ENCODE results near the gene POLE3.

Gene POLE3

GRCh38 chr9:113388833-113389232 is 21.6 kb downstream of the POLE3 start:
- Histone ChIP-seq H3K9ac (ENCODE audit: low read depth, low read length, poor library complexity, severe bottlenecking) (no peak overlapping the region), H3K4me3 (ENCODE audit: low read length, poor library complexity, severe bottlenecking) (no peak overlapping the region), H4K20me1 (ENCODE audit: insufficient read depth, low read length, poor library complexity, severe bottlenecking) (no peaks in the 10 kb centered on the region), H3K9me3 (ENCODE audit: insufficient read depth, low read depth, low read length) (no peaks in the 10 kb centered on the region), H3K9me2 (replicated peaks; ENCODE audit: low read depth, low read length) (no peaks in the 10 kb centered on the region), H3K36me3 (ENCODE audit: insufficient read depth, low read length) (peaks cover 28% of the 10 kb centered on the region; the same call in 1 of the 2 replicates), H3K27me3 (ENCODE audit: insufficient read depth, low read length, poor library complexity, severe bottlenecking) (no peaks in the 10 kb centered on the region), H3K4me1 (ENCODE audit: insufficient read depth, low read length, poor library complexity, severe bottlenecking) (no peaks in the 10 kb centered on the region), H3F3A (ENCODE audit: low read depth) (no peaks in the 10 kb centered on the region), H2AFZ (ENCODE audit: low read length) (no peak overlapping the region), H3K79me2 (ENCODE audit: insufficient read depth, low read length) (no peaks in the 10 kb centered on the region), H3K4me2 (ENCODE audit: low read depth, low read length, poor library complexity, severe bottlenecking) (no peak overlapping the region)
- TF ChIP-seq CTCF (conservative IDR thresholded peaks at IDR 0.05; ENCODE audit: low read length) (no peak), EZH2phosphoT487 (IDR thresholded peaks at IDR 0.05; ENCODE audit: borderline replicate concordance) (no peak)

- no peaks in the 10 kb centered on the region for H3K4me1 ChIP-seq (ENCODE audit: insufficient read depth, low read length, poor library complexity, severe bottlenecking)
- H3K27me3 ChIP-seq (ENCODE audit: insufficient read depth, low read length, poor library complexity, severe bottlenecking) = no peaks in the 10 kb centered on the region
- no peaks in the 10 kb centered on the region for H4K20me1 ChIP-seq (ENCODE audit: insufficient read depth, low read length, poor library complexity, severe bottlenecking)
- no peak overlapping the region for H3K9ac ChIP-seq (ENCODE audit: low read depth, low read length, poor library complexity, severe bottlenecking)
- H3F3A ChIP-seq (ENCODE audit: low read depth) = no peaks in the 10 kb centered on the region
- no peak overlapping the region for H2AFZ ChIP-seq (ENCODE audit: low read length)
- peaks cover 28% of the 10 kb centered on the region; the same call in 1 of the 2 replicates for H3K36me3 ChIP-seq (ENCODE audit: insufficient read depth, low read length)
- no peak overlapping the region for H3K4me2 ChIP-seq (ENCODE audit: low read depth, low read length, poor library complexity, severe bottlenecking)
- no peak for TF ChIP-seq CTCF (conservative IDR thresholded peaks at IDR 0.05; ENCODE audit: low read length)
- TF ChIP-seq EZH2phosphoT487 (IDR thresholded peaks at IDR 0.05; ENCODE audit: borderline replicate concordance) = no peak
- H3K79me2 ChIP-seq (ENCODE audit: insufficient read depth, low read length) = no peaks in the 10 kb centered on the region
- no peak overlapping the region for H3K4me3 ChIP-seq (ENCODE audit: low read length, poor library complexity, severe bottlenecking)
- H3K9me2 ChIP-seq (replicated peaks; ENCODE audit: low read depth, low read length) = no peaks in the 10 kb centered on the region
- H3K9me3 ChIP-seq (ENCODE audit: insufficient read depth, low read depth, low read length) = no peaks in the 10 kb centered on the region
Observed at GRCh38 chr9:113387560-113388230, 22.8 kb downstream of the POLE3 start.

GRCh38 chr9:113386571-113387393 is 23.7 kb downstream of the POLE3 start:
- Histone ChIP-seq H3K9ac (ENCODE audit: low read depth, low read length, poor library complexity, severe bottlenecking) (no peak overlapping the region), H3K4me2 (ENCODE audit: low read depth, low read length, poor library complexity, severe bottlenecking) (no peak overlapping the region), H3K36me3 (ENCODE audit: insufficient read depth, low read length) (peaks cover 28% of the 10 kb centered on the region; the same call in 1 of the 2 replicates), H3K4me3 (ENCODE audit: low read length, poor library complexity, severe bottlenecking) (no peak overlapping the region), H4K20me1 (ENCODE audit: insufficient read depth, low read length, poor library complexity, severe bottlenecking) (no peaks in the 10 kb centered on the region), H3K4me1 (ENCODE audit: insufficient read depth, low read length, poor library complexity, severe bottlenecking) (no peaks in the 10 kb centered on the region), H3F3A (ENCODE audit: low read depth) (no peaks in the 10 kb centered on the region), H3K27me3 (ENCODE audit: insufficient read depth, low read length, poor library complexity, severe bottlenecking) (no peaks in the 10 kb centered on the region), H3K9me3 (ENCODE audit: insufficient read depth, low read depth, low read length) (no peaks in the 10 kb centered on the region), H3K9me2 (replicated peaks; ENCODE audit: low read depth, low read length) (no peaks in the 10 kb centered on the region), H3K79me2 (ENCODE audit: insufficient read depth, low read length) (no peaks in the 10 kb centered on the region), H2AFZ (ENCODE audit: low read length) (no peak overlapping the region)
- TF ChIP-seq EZH2phosphoT487 (IDR thresholded peaks at IDR 0.05; ENCODE audit: borderline replicate concordance) = no peak
- no peak for TF ChIP-seq CTCF (conservative IDR thresholded peaks at IDR 0.05; ENCODE audit: low read length)

All from Loucy (cell line).